HG03097 (cell line): ENCODE measurements around the gene GGA1.
A peak's percentile ranks its signal among the peaks of the same experiment; 100 is the strongest.
"Not testable (repeated sequence)": the region's sequence is repeated elsewhere in the genome, so short reads cannot be mapped to it uniquely, and the experiment has no call there.

Experiments used
- ATAC-seq: cut with Tn5 transposase; IDR thresholded peaks from one replicate; pipeline ENCODE4 v1.9.1; 2021; ENCODE audit not compliant: unreplicated experiment, low FRiP score

GGA1 gene

GRCh38 chr22:37607010-37607934, 1.4 kb upstream of the GGA1 start:
- peak; percentile 35 for ATAC-seq

GRCh38 chr22:37607935-37608476, 628 bp upstream of the GGA1 start:
- ATAC-seq = no peak

DNA sequence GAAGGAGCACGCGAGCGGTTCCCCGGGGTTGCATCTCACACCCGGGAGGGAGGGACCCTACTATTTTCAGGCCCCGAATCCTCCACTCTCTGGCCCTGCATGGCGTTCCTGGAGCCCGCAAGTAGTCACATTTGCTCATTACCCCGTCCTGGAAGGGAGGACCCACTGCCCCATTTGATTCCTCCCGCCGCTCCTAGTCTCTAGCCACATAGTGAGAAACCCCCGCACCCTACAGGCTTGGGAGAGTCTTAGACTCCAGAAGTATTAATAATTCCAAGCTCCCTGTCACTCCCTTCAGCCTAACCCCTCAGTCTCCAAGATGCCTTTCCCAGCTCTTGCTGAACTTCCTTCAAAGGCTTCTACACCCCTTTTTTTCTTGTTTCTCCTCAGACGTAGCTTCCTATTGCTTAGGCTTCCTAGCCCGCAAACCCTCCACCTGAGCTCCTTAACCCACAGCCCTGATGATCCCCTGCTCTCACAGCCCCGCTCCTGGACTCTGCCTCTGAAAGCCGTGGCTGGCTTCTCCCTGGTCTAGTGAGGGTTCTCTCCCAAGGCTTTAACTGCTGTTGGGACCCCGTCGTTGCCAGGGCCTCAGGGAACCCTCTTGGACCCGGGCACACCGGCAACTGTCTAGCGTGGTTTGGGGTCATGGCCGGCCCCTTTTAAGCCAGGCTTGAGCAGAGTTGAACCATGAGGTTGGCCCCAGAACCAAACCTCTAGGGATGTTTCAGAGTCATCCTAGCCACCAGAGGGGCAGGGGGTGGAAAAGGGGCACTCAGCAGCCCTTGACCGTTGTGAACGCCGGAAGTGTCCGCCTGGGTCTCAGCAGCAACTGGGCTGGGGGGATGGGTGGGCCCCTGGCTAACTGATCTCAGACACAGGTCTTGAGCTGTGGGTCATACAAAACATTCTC, 862 bp downstream of the GGA1 start:
- ATAC-seq = no peak

GRCh38 chr22:37610153-37610475, 1.5 kb downstream of the GGA1 start:
- not testable (repeated sequence) for ATAC-seq

DNA sequence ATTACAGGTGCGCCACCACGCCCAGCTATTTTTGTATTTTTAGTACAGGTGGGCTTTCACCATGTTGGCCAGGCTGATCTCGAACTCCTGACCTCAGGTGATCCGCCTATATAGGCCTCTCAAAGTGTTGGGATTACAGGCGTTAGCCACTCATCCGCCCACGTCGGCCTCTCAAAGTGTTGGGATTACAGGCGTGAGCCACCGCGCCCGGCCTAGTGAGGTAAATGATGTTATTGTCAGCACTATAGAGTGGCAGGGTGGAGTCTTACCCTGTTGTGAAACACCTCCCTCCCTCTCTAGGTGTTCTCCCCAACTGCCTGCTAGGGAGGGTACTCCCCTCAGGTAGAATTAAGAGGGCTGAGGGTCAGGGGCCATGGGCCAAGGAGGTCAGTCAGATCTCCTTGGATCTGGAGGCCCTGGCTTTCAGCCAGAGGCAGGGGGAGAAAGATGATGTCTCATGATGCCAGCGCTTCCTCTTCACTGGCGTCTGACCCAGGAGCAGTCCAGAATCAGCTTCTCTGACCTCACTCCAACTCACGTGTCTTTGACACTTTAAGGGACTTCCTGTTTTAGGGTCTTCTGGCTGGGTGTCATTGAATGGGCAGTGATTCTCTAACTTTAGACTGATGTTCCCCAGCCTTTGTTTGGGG, 2.0 kb downstream of the GGA1 start:
- ATAC-seq = no peak

DNA sequence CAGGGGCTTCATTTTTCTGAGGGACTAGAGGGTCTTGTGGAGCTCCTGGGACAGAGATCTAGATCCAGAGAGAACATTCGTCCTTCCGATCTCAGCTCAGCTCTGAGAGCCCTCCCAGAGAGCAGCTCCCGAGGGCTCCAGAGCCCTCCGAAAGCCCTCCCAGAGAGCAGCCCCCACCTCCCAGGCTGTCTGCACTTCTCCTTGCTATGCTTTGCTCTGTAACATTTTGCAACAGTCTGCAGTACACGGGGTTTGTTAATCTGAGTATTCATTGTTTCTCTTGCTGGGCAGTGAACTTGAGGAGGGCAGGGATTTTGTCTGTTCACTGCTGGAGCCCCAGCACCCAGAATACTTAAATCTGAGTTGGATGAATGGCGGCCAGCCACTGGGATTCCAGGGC, 2.6 kb downstream of the GGA1 start:
- ATAC-seq = no peak

GRCh38 chr22:37616201-37617083, 7.8 kb downstream of the GGA1 start:
- no peak for ATAC-seq

DNA sequence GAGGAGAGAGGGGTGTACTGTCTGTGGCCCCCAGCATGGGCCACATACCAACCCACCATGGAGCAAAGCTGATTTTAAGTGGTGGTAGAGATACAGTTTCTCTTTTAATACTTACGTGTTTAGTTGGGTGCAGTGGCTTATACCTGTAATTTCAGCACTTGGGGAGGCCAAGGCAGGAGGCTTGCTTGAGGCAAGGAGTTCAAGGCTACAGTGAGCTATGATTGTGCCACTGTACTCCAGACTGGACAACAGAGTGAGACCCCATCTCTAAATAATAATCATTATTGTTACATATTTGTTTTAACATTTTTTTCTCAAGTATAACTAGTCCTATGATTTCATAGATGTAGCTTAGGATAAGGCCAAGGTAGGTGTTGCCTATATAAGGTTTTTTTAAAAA, 8.8 kb downstream of the GGA1 start:
- ATAC-seq = no peak

GRCh38 chr22:37618072-37618656, 9.5 kb downstream of the GGA1 start:
- ATAC-seq = no peak

GRCh38 chr22:37618674-37619073, 10.0 kb downstream of the GGA1 start:
- ATAC-seq = no peak

- no peak for ATAC-seq
These were observed 11.4 kb downstream of the GGA1 start for GRCh38 chr22:37619991-37620390.

DNA sequence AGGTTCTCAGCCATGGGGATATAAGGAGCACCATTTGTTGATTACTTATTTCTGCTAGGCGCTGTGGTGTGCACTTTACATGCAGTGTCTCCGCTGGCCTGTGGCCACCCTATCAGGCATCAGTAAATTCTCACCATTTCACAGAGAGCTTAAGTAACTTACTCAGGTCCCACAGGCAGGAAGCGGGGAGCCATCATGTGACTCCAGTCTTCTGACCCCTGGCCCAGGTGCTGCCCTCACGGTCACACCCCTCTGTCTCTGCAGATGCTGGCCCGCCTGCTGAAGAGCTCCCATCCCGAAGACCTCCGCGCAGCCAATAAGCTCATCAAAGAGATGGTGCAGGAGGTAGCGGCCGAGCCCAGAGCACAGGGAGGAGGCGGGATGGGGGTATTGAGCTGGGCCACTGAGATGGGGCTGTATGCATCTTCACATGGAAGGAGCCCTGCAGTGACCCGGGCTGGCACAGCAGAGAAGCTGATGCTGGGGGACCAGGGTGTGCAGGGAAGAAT, 12.8 kb downstream of the GGA1 start:
- ATAC-seq = no peak

DNA sequence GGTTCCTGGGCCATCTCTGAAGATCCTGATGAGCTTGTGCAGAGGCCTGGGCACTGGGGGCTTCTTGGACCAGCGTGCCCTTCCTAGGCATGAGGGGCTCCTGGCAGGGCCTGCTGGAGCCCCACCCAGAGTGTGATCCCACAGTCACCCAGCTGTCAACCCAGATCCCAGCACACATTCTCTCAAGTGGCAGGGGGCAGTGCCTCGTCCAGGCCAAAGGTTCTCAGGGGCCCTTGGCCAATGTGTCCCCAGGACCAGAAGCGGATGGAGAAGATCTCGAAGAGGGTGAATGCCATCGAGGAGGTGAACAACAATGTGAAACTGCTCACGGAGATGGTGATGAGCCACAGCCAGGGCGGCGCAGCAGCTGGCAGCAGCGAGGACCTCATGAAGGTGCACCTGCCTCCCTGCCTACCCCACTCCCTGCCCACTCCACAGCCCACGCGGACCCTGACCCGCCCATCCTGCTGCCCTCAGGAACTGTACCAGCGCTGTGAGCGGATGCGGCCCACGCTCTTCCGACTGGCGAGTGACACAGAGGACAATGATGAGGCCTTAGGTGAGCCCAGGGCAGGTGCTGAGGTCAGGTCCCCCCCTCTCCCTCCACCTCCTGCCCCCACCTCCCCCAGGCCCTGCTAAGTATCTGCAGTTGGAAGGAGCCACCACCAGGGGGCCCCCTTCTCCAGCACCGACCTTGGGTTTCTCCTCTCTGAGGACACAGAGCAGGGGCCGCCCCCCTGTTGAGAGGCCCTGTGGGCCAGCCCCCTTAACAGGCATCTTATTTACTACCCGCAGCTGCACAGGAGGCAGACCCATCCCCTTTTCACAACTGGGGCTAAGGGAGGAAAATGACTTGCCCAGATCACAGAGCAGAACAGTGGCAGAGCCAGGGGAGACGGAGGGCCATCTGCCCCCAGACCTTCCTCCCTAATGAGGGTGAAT, 14.7 kb downstream of the GGA1 start:
- ATAC-seq = no peak

- no peak for ATAC-seq
These were observed 15.4 kb downstream of the GGA1 start for GRCh38 chr22:37624017-37624365.

- ATAC-seq = no peak
These were observed 16.2 kb downstream of the GGA1 start for GRCh38 chr22:37624876-37625275.

DNA sequence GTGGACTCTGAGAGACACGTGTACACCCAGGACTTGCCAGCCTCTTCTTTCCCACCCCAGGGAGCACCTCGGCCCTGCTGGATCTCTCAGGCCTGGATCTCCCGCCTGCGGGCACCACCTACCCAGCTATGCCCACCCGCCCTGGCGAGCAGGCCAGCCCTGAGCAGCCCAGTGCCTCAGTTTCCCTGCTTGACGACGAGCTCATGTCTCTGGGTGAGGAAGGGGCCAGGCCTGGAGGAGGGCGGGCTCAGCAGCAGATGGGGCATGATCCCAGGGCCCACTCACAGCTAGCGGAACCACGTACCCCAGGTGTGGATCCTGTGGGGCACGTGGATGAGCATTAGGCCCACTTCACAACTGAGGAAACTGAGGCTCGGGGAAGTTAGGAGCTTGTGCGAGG, 17.1 kb downstream of the GGA1 start:
- no peak for ATAC-seq

DNA sequence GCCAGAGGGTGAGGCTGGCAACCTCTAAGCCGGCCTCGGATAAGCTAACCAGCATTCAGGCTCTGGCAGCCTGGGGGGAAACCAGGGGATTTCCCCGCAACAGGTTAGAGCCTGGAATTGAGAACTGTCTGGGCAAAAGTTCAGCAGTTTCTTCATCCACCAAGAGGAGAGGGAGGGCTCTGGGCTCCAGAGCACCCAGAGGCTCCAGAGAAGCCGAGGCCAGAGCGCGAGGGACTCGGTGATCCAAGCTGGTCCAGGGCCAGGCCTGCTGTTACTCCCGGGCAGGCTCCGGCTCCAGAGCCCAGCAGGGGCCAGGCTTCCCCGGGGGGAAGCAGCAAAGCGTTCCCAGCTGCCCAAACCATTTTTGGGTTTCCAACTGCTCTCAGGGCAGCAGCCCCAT, 17.5 kb downstream of the GGA1 start:
- no peak for ATAC-seq

GRCh38 chr22:37626556-37627075, 18.0 kb downstream of the GGA1 start:
- ATAC-seq = no peak
